BLaER1 (cell line): Measurements from ENCODE around the gene PTPRN2.

Experiments
- H3K27ac ChIP-seq: shearing (Covaris generic); formaldehyde crosslinking; 2 replicates; pipeline ENCODE4 v1.8.1; 2022
- H3K27me3 ChIP-seq: shearing (Covaris generic); formaldehyde crosslinking; 2 replicates; pipeline ENCODE4 v1.8.1; 2022
- H3K36me3 ChIP-seq: shearing (Covaris generic); formaldehyde crosslinking; 2 replicates; pipeline ENCODE4 v1.8.1; 2022
- H3K4me1 ChIP-seq: shearing (Covaris generic); formaldehyde crosslinking; 2 replicates; pipeline ENCODE4 v1.8.1; 2022
- H3K4me2 ChIP-seq: shearing (Covaris generic); formaldehyde crosslinking; 2 replicates; pipeline ENCODE4 v1.8.1; 2022
- H3K4me3 ChIP-seq: shearing (Covaris generic); formaldehyde crosslinking; 2 replicates; pipeline ENCODE4 v1.8.1; 2022
- H3K9ac ChIP-seq: shearing (Covaris generic); formaldehyde crosslinking; 2 replicates; pipeline ENCODE4 v1.8.1; 2022
- H3K9me3 ChIP-seq: shearing (Covaris generic); formaldehyde crosslinking; 2 replicates; pipeline ENCODE4 v1.8.1; 2022
- H4K20me1 ChIP-seq: shearing (Covaris generic); formaldehyde crosslinking; 2 replicates; pipeline ENCODE4 v1.8.1; 2022
- Cebpa-rat ChIP-seq: shearing (Covaris generic); IDR thresholded peaks from 2 replicates; pipeline ENCODE4 v1.8.1; 2022

PTPRN2 gene

DNA sequence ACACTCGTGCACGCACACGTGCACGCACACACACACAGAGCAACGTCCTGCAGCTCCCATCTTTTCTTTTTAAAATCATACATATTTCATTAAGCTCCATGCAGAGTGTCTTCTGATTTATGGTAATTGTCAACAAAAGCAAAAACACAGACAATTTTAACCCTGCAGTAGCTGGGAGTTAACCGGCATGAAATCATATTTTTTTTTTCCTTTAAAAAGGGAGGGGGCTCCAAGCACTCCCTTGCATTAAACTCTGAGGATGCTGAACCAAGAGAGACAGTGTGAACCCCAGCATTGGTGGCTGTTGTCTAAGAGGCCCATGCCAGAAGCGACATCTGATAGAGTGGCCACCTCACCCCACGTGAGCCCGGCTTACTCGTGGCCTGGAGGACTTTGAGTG, 708.2 kb downstream of the PTPRN2 start:
- H4K20me1 ChIP-seq, result no peaks in the 10 kb centered on the region
- no peaks in the 10 kb centered on the region for H3K36me3 ChIP-seq
- no peak overlapping the region for H3K9ac ChIP-seq
- no peak for TF ChIP-seq Cebpa-rat
- H3K4me2 ChIP-seq, result no peak overlapping the region
- peaks cover 39% of the 10 kb centered on the region for H3K4me1 ChIP-seq
- no peak overlapping the region for H3K4me3 ChIP-seq
- H3K27ac ChIP-seq, result no peak overlapping the region
- H3K9me3 ChIP-seq, result peaks cover 36% of the 10 kb centered on the region
- no peaks in the 10 kb centered on the region; the same call in 1 of the 2 replicates for H3K27me3 ChIP-seq

DNA sequence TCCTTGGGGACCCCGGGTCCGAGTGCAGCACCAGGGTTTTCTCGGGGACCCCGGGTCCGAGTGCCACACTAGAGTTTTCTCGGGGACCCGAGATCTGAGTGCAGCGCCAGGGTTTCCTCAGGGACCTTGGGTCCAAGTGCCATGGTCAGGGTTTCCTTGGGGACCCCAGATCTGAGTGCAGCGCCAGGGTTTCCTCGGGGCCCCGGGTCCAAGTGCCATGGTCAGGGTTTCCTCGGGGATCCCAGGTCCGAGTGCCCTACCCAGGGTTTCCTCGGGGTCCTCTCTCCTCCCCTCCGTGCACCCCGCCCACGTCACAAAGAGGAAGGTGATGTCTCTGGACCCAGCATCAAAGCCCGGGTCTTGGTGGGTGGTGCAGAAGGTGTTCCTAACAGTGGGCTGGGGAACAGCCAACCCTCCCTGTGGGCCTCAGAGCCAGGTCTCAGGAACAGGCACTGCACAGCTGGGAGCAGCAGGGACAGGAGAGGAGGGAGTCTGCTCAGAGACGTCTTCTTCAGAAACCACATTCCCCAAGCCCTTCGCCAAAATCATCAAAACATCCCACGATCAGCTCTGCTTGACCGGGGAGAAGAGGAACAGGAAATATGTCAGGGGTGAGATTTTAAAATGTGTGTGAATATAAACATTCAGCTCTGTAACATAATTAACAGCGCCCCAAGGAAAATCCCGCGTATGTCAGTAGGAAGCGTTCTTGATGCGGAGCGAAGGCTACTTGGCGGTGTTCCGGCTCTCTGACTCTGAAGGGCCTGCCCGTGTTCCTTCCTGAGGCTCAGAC, 710.1 kb downstream of the PTPRN2 start:
- Histone ChIP-seq H3K27me3 (no peaks in the 10 kb centered on the region; the same call in 1 of the 2 replicates), H3K9ac (no peak overlapping the region), H3K9me3 (peaks cover 17% of the 10 kb centered on the region), H3K4me1 (peaks cover 46% of the 10 kb centered on the region), H4K20me1 (no peaks in the 10 kb centered on the region), H3K4me2 (peak overlapping the region; percentile 67), H3K36me3 (no peaks in the 10 kb centered on the region), H3K27ac (no peak overlapping the region), H3K4me3 (no peak overlapping the region)
- TF ChIP-seq Cebpa-rat, result no peak

DNA sequence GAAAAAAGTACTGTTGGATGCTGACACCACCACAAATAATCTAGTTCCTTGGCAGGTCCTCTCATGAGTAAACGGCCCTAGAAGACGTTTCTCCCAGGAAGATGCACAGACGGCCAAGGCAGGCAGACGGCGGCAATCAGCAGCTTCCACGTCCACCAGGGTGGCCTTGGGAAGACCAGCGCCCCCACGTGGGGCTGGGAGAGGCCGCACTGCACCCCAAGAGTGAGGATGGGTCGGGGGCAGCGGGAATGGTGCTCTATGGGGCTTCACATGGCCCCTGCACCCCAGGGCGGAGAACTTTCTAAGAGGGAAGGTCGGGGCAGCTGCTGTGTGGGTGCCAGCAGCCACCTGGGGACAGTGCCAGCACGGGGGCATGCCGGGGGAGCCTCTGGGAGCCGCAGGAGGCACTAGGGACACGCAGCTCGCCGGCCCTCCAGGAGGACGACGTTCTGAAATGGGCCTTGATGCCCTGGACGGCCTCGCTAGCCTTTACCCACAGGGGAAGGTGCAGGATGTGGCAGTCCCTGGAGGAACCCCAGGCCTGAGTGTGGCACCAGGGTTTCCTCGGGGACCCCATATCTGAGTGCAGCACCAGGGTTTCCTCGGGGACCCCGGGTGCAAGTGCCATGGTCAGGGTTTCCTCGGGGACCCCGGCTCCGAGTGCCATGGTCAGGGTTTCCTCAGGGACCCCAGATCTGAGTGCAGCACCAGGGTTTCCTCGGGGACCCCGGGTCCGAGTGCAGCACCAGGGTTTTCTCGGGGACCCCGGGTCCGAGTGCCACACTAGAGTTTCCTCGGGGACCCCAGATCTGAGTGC, 710.9 kb downstream of the PTPRN2 start:
- no peak overlapping the region for H3K27ac ChIP-seq
- no peak overlapping the region for H3K4me3 ChIP-seq
- TF ChIP-seq Cebpa-rat, result no peak
- H3K9me3 ChIP-seq, result peaks cover 8% of the 10 kb centered on the region
- H3K36me3 ChIP-seq, result no peaks in the 10 kb centered on the region
- H4K20me1 ChIP-seq, result no peaks in the 10 kb centered on the region
- H3K4me1 ChIP-seq, result peaks cover 44% of the 10 kb centered on the region
- no peak overlapping the region for H3K9ac ChIP-seq
- peak overlapping the region; percentile 67 for H3K4me2 ChIP-seq
- H3K27me3 ChIP-seq, result no peaks in the 10 kb centered on the region; the same call in 1 of the 2 replicates

DNA sequence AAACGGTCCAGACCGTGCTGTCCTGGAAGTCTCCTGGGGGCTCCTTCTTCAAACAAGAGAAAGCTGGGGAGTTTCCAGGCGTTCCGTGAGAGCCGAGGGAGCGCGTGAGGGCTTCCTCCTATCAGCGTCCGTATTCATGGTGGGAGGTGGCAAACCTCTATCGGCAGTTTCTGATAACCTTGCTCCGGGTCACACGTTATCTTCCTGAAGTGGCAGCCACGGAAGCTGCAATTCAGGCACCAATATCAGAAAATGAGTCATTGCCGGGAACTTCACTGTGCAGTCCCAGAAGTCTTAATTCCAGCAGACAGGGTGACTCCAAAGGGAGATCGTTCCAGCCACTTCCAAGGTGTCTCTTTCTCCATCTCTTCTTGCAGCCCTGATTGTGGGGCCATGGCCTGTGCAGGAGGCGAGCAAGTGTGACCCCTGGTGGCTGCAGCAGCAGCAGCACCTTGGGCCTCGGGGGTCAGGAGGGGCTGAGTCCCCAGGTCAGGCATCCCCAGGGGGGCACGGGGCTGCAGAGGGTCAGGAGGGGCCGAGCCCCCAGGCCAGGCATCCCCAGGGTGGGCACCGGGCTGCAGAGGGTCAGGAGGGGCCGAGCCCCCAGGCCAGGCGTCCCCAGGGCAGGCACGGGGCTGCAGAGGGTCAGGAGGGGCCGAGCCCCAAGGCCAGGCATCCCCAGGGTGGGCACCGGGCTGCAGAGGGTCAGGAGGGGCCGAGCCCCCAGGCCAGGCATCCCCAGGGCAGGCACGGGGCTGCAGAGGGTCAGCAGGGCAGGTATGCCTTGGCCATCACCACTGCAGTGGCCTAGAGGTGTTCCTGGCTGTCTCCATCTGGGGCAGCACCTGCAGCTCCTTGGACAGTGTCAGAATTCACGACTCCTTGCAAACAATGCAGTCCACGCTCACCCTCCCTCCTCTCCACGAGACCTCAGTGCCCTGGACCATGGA, 712.1 kb downstream of the PTPRN2 start:
- H4K20me1 ChIP-seq, result no peaks in the 10 kb centered on the region
- H3K9ac ChIP-seq, result no peak overlapping the region
- H3K4me3 ChIP-seq, result peak overlapping the region; percentile 40
- no peak overlapping the region for H3K27ac ChIP-seq
- TF ChIP-seq Cebpa-rat, result no peak
- H3K36me3 ChIP-seq, result no peaks in the 10 kb centered on the region
- H3K4me1 ChIP-seq, result peaks cover 38% of the 10 kb centered on the region
- no peaks in the 10 kb centered on the region; the same call in 1 of the 2 replicates for H3K27me3 ChIP-seq
- H3K4me2 ChIP-seq, result peak overlapping the region; percentile 56
- no peaks in the 10 kb centered on the region for H3K9me3 ChIP-seq

DNA sequence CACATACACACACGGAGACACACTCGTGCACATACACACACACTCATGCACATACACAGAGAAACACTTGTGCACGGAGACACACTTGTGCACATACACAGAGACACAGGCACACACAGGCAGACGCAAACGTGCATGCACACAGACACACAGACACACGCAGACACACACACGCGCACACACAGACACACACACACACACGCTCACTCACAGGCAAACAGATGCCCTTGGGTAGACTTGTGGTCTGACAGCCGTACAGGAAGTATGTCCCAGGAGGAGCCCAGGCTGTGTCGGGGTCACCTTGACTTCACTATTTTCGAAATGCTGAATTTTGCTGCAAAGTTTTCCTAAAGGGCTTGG, 712.8 kb downstream of the PTPRN2 start:
- Histone ChIP-seq H3K9ac (no peak overlapping the region), H3K4me2 (peak overlapping the region; percentile 56), H3K27ac (no peak overlapping the region), H3K36me3 (no peaks in the 10 kb centered on the region), H3K4me3 (peak overlapping the region; percentile 40), H3K27me3 (no peaks in the 10 kb centered on the region; the same call in 1 of the 2 replicates), H3K4me1 (peaks cover 38% of the 10 kb centered on the region), H4K20me1 (no peaks in the 10 kb centered on the region), H3K9me3 (peaks cover 2% of the 10 kb centered on the region; the same call in 1 of the 2 replicates)
- no peak for TF ChIP-seq Cebpa-rat

DNA sequence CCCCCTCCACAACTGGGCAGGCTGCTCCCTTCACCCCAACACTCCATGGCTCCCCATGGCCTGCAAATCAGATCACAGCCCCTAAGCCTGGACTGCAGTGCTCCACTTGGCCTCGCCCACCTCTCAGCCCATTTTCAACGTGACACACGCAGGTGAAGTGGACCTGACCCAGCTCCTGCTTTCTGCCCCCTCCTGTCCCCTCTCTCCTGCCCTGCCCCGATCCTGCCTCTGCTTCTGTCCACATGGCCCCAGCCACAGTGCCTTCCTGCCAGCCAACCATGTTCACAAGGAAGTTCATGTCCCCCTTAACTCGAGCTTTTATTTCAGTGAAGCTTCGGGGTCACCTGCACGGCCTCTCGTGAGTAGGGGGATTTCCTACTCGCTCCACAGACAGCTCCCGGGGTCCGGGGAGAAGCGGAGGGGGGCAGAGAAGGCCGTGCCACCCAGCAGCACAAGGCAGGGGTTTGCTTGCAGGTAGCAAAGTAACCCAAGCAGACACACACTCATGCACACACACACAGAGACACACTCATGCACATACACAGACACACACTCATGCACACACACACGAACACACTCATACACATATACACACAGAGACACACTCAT, 713.3 kb downstream of the PTPRN2 start:
- Histone ChIP-seq H3K4me2 (peak overlapping the region; percentile 56), H3K27ac (no peak overlapping the region), H3K36me3 (no peaks in the 10 kb centered on the region), H3K9ac (no peak overlapping the region), H4K20me1 (no peaks in the 10 kb centered on the region), H3K9me3 (peaks cover 7% of the 10 kb centered on the region; the same call in 1 of the 2 replicates), H3K4me3 (no peak overlapping the region), H3K4me1 (peaks cover 38% of the 10 kb centered on the region), H3K27me3 (no peaks in the 10 kb centered on the region; the same call in 1 of the 2 replicates)
- TF ChIP-seq Cebpa-rat, result no peak

DNA sequence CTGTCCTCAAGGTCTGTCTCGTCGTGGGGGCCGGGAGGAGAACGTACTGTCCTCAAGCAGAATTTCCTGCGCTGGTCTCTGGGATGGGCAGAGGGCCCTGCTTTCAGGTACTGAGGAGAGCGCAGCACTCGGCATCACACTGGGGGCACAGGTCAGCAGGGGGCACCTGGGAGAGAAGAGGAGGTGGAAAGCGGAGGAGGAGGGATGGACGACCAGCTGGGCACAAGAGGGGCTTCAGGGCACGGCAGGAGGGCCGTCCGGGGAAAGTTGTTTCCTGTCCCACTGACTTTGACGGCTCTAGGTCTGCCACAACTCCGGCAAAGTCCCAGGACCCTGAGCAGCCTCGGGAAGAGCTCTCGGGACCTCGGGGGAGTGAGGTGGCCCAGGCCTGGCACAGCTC, 714.0 kb downstream of the PTPRN2 start:
- no peak for TF ChIP-seq Cebpa-rat
- no peak overlapping the region for H3K9ac ChIP-seq
- no peak overlapping the region for H3K27ac ChIP-seq
- H3K4me3 ChIP-seq, result no peak overlapping the region
- peaks cover 38% of the 10 kb centered on the region for H3K4me1 ChIP-seq
- no peaks in the 10 kb centered on the region; the same call in 1 of the 2 replicates for H3K27me3 ChIP-seq
- H4K20me1 ChIP-seq, result no peaks in the 10 kb centered on the region
- no peaks in the 10 kb centered on the region for H3K36me3 ChIP-seq
- no peak overlapping the region for H3K4me2 ChIP-seq
- H3K9me3 ChIP-seq, result peaks cover 10% of the 10 kb centered on the region

DNA sequence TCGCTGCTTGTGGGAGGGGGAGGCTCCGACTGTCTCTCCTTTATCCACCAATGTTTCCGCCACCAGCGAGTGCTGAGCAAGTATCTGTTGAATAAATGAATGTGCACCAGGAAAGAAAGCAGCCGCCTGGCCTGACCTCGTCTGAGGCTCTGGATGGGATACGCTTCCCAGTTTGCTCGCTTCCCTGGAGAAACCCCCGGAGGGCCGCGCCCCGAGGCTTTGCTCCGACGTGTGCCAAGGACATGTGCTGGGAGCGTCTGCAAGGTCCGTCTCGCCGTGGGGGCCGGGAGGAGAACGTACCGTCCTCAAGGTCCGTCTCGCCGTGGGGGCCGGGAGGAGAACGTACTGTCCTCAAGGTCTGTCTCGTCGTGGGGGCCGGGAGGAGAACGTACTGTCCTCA, 714.4 kb downstream of the PTPRN2 start:
- Histone ChIP-seq H3K27ac (no peak overlapping the region), H3K4me3 (no peak overlapping the region), H4K20me1 (no peaks in the 10 kb centered on the region), H3K9me3 (peaks cover 15% of the 10 kb centered on the region), H3K4me2 (no peak overlapping the region), H3K9ac (no peak overlapping the region), H3K4me1 (peaks cover 38% of the 10 kb centered on the region), H3K27me3 (no peaks in the 10 kb centered on the region; the same call in 1 of the 2 replicates), H3K36me3 (no peaks in the 10 kb centered on the region)
- TF ChIP-seq Cebpa-rat, result no peak

DNA sequence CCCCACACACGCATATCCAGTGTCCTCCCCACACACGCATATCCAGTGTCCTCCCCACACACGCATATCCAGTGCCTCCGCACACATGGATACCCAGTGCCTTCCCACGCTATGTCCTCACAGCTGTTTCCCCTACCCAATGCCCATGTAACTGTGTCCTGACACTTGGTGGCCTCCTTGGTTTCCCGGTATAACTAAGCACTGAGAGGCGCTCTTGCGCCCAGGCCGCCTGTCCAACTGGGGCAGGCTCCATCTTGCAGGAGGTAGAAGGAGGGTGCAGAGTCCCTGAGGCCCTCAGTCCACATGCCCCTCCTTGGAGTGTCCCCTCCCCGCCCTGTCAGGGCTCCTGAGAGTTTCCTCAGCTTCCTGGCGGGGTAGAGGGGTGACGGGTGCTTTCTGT, 715.2 kb downstream of the PTPRN2 start:
- Histone ChIP-seq H3K9ac (no peak overlapping the region), H3K36me3 (no peaks in the 10 kb centered on the region), H3K4me2 (peak overlapping the region; percentile 12; the same call in 1 of the 2 replicates), H3K4me1 (peaks cover 32% of the 10 kb centered on the region), H3K4me3 (no peak overlapping the region), H3K27ac (no peak overlapping the region), H4K20me1 (no peaks in the 10 kb centered on the region), H3K9me3 (peaks cover 22% of the 10 kb centered on the region), H3K27me3 (no peaks in the 10 kb centered on the region; the same call in 1 of the 2 replicates)
- TF ChIP-seq Cebpa-rat, result no peak
